T1000 (cell line): ENCODE data around the gene MICU2.

Experiments used
- DNase-seq: peaks from one replicate; lab custom pipeline; 2025; ENCODE audit warnings: mixed read lengths; lab: John Stamatoyannopoulos, UW

MICU2 gene

DNA sequence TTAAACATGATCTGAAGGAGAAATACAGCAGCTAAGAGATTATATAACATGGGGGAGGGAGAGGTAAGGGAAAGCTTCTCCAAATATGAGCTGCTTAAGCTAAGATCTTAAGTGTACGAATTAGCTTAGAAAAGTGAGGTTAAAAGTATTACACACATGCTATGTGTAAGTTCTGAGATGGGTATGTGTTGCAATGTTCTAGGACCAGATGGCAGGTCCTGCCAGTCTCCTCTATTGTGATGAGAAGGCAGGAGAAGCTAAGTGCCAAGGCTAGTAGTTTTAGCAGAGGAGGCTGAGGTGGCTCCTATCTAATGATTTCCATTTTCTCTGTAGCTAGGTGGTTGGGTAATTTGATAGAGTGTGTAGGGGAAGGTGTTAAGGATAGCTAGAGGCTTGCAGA is 57.6 kb downstream of the MICU2 start:
- no peak for DNase-seq

GRCh38 chr13:21544515-21544914 is 59.5 kb downstream of the MICU2 start:
- DNase-seq: no peak

DNA sequence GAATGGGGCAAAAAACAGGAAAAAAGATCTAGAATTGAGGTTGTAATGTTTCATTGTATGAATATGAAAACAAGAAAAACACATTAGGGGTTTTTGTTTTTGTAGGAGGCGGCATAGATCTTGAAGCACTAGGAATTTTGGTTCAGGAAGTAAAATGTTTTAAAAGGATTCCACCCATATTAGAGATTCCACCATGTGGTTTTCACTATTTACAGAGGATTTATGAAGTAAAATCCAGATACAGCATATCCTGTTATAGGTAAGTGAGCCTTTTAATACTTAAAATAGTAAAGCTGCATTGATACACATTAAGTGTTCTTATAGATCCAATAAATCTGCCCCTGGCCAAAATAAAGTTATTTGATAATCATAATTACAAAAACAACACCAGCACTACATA is 61.4 kb downstream of the MICU2 start:
- DNase-seq: no peak

DNA sequence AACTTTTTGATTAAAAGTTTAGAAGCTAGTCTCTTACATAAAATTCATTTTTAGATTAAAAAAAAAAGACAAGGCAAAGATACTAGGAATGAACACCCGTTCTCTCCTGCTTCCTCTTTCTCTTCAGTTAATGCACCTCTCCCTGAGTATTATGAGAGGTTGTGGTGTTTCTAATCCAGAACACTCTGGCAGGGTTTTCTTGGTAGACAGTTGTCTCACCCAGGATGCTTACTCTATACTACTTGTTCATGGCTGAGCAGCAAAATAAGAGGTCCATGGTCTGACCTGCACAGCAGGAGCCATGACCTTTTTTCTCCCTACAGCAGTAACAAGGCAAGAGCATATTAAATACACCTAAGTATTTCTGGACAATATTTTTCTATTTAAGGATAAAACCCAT is 62.0 kb downstream of the MICU2 start:
- no peak for DNase-seq

DNA sequence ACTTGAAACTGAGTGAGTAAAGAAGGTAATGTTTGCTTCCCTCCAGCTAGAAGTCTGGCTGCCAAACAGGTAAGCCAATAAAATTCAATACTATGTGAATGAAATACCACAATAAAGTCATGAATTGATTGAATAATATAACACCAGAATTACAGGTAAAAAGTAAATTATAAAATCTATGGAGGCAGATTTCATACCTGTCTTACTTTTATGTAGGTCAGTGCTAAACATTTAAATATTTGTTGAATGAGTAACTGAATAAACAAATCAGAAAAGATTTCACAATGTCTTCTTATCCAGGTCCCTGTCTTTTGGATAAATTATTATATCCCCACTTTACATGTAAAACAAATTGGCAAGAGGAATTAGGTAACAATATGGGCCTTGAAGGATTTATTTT is 62.7 kb downstream of the MICU2 start:
- DNase-seq: no peak

GRCh38 chr13:21539687-21540086 is 64.3 kb downstream of the MICU2 start:
- DNase-seq: no peak

DNA sequence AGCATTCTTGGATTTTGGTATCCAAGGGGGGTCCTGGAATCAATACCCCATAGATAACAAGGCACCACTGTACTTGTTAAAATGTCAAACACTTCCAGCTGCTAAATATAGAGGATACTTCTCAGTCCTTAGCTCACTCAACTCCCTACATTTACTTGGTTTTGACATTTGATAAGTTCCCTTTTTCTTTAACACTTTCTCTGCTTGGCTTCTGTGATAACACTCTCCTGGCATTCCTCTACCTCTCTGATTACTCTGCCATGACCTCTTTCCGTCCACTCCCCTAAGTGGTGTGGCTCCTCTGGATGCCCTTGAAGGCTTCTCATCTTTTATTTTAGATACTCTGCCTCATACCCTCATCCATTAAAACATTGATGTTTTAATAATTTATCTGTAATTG is 65.2 kb downstream of the MICU2 start:
- no peak for DNase-seq

DNA sequence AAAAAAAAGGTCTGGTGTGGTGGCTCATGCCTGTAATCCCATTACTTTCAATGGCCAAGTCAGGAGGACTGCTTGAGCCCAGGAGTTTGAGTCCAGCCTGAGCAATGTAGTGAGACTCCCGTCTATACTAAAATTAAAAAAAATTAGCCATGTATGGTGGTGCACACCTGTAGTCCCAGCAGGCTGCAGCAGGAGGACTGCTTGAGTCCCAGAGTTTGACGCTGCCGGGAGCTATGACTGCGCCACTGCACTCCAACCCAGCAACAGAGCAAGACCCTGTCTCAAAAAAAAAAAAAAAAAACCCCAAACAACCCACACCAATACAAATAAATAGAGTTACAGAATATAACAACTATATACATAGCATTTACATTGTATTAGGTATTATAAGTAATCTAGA is 65.7 kb downstream of the MICU2 start:
- DNase-seq: no peak

DNA sequence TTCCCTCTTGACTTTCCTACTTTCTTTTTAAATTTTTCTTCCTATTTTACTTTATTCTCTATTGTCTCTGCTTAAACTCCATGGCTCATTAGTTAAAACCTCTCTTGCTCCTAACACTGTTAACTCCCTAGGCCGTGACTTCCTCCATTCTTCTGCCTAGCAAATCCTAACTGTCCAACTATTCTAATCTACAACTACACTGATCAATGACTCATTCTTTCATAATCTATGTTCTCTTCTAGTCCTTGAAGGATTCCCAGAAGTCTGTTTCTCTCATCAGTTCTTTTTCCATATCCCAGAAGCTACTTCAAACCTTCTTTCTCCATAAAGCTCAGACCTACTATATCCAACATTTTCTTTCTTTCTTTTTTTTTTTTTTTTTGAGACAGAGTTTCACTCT is 66.9 kb downstream of the MICU2 start:
- no peak for DNase-seq

GRCh38 chr13:21534760-21535159 is 69.2 kb downstream of the MICU2 start:
- DNase-seq: no peak

DNA sequence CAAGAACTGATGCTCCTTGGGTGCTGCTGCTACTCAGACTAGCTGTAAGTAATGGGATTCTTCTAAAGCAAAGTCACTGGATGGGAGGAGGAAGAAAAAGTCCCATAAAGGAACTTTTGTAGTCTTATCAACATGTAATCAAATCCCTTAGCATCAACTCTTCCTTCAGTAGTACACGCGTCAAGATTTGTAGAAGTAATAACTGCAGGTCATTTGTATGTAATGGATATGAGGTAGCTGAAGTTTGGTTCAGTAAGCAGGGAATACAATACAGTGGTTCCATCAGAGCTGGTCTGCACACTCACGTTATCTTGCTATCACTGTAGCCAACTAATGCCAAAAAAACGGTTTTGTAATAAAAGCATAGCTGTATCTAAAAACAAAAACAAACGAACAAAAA is 72.5 kb downstream of the MICU2 start:
- no peak for DNase-seq

DNA sequence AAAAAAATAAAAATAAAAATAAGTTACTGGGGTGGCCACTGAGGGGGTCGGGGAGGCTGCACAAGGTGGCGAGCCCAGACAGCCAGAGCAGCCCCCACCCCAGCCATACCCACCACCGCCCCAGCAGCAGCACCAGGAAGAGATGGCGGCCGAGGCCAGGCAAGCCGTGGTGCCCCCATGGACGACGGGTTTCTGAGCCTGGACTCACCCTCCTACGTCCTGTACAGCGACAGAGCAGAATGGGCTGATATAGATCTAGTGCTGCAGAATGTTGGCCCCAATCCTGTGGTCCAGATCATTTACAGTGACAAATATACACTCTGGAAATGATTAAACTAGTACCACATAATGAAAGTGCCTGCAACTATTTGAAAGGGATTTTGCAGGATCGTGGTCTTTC is 73.3 kb downstream of the MICU2 start:
- no peak for DNase-seq

- DNase-seq: no peak
These were observed 74.7 kb downstream of the MICU2 start for GRCh38 chr13:21529146-21529893.

DNA sequence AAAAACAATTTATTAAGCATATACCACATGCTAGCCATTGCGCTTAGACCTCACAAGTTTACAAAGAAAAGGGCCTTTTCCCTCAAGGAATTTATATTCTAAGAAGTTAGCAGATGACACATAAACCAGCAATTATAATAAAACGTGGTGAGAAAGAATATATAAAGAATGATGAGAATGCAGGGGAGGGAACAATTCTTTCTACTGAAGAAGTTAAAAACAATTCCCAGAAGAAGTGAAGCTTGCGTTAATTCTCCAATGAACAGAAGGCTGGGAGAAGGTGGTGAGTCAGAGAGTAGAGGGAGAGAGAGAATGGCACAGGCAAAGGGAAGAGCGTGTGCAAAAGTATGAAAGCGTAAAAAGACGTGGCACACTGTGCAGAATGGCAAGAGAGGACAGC is 75.4 kb downstream of the MICU2 start:
- DNase-seq: no peak

GRCh38 chr13:21526707-21527540 is 77.0 kb downstream of the MICU2 start:
- DNase-seq: no peak

GRCh38 chr13:21522847-21523246 is 81.1 kb downstream of the MICU2 start:
- DNase-seq: no peak

DNA sequence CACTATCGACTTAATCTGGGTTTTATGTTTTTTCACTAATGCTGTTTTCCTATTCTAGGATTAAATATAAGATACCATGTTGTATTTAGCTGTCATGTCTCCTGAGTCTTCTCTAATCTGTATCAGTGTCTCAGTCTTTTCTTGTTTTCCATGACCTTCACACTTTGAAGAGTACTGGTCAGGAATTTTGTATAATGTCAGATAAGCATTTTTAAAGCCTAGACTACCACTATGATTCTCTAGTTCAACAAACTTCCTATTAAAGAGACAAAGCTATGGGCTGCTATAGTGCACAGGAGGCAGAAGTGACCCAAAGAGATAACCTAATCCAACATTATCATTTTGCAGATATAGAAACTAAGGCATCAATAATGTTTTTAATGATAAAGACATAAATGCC is 81.8 kb downstream of the MICU2 start:
- no peak for DNase-seq

DNA sequence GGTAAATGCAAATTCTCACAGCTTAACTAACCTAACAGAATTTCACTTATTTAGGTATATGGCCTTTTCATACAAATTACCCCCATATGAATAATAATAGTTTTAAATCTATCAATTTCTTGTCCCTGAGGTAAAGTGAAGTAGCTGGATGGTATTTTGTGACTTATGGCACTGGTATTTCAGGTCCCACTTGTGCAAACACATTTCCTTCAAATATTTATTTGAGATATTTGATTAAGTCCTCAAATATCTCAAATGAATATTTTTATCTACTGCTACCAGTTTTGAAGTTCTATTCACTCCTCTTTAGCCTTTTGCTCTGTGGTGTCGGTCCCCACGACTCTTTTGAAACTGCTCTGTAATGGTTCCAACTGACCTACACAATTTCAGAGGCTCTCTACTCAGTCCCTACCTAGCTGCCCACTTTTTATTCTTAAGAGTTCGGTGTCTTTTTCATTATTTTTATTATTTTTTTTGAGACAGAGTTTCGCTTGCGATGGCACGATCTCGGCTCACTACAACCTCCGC is 85.3 kb downstream of the MICU2 start:
- no peak for DNase-seq

DNA sequence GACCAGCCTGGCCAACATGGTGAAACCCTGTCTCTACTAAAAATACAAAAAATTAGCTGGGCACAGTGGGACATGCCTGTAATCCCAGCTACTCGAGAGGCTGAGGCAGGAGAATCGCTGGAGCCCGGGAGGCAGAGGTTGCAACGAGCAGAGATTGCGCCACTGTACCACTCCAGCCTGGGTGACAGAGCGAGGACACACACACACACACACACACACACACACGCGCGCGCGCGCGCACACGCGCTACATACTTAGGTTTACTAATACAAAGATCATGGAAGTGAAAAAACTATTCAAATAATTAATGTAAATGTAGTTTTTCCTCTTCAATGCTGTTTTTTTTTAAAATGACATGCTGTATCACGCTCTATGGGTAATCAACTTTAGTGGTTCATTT is 86.4 kb downstream of the MICU2 start:
- DNase-seq: no peak

DNA sequence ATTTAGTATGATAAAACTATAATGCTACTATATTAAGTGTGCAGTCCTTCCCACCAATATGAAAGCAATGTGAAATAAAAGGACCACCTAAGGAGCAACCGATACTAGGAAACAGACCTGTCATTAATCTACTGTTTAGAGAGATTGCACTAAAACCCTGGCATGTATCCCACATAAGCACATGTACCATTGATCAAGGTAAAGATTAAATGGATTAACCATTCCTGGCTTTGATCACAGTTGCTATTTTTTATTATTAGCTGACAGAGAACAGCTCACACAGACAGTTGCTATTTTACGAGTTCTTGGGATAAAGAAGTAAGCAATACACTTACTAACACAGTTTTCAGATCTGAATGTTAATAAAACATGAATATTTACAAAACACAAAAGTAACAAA is 87.2 kb downstream of the MICU2 start:
- no peak for DNase-seq

DNA sequence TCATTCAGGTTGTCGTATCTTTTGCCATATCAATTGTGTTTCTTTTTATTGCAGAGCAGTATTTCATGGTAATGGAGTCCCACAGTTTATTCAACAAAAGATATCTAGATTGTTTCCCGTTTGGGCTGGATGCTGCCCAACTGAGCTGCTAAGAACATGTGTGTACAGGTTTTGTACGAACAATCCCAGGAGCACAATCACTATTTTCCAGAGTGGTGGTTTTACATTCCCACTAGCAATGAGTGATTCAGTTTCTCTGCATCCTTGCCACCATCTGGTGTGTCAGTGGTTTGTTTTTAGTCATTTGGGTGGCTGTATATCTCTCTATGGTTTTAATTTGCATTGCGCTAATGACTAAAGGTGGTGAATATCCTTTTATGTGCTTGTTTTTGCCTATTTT is 92.1 kb downstream of the MICU2 start:
- DNase-seq: no peak

DNA sequence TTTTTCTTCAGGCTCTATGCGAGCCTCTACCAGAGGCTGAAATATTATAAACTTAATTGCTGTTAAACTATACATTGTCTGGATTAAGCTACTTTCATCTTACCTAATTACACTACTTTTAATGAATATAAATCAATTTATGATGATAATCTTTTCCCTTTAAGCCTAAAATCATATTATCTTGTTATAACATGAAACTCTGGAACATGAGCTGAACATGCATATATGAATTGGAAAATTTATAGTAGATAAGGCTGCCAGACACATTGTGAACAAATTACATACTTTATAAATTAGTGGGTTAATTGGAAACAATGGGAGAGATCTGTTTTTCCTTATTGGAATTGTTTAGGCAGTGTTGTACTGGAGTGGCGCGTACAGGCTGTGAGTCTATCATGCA is 99.6 kb downstream of the MICU2 start:
- no peak for DNase-seq

DNA sequence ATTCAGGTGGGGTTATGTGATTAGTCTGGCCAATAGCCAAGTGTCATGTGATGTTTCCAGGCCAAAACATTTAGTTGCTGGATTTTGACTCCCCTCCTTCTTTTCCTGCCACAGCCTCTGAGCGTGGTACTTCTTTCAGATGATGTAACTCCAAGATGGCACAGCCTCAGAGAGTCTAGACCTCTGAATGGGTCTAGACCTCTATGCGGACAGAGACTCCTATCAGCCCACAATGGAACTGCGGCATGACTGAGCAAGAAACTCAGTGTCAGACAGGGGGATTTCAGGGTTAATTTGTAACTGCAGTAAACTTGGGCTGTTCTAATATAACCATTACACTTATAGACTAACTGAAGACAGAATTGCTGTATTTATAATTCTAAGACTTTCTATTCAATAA is 102.3 kb downstream of the MICU2 start:
- DNase-seq: no peak
